ACC112 (cell line): ENCODE results near the gene RERE.
"Not testable (repeated sequence)": the region's sequence is repeated elsewhere in the genome, so short reads cannot be mapped to it uniquely, and the experiment has no call there.

Experiments
- H2AFZ ChIP-seq: fragments of 200-600 bp; sonication (generic); one replicate; pipeline ENCODE4 v1.6.0; 2017; ENCODE audit warnings: antibody characterized with exemption, low read length; ENCODE audit not compliant: unreplicated experiment
- H3K27ac ChIP-seq: fragments of 200-600 bp; sonication (generic); 2 replicates; pipeline ENCODE4 v1.5.1; 2014; ENCODE audit warnings: low read depth, mild to moderate bottlenecking, antibody characterized with exemption, low read length, moderate library complexity
- H3K27me3 ChIP-seq: fragments of 200-600 bp; sonication (generic); 2 replicates; pipeline ENCODE4 v1.6.1; 2014; ENCODE audit warnings: mild to moderate bottlenecking, antibody characterized with exemption, low read length, moderate library complexity, mixed read lengths; ENCODE audit not compliant: insufficient read depth
- H3K36me3 ChIP-seq: fragments of 200-600 bp; sonication (generic); 2 replicates; pipeline ENCODE4 v1.6.1; 2016; ENCODE audit warnings: mild to moderate bottlenecking, antibody characterized with exemption, low read length, moderate library complexity, mixed read lengths; ENCODE audit not compliant: insufficient read depth
- H3K4me1 ChIP-seq: fragments of 200-600 bp; sonication (generic); one replicate; pipeline ENCODE4 v1.6.1; 2016; ENCODE audit warnings: low read length, mixed read lengths; ENCODE audit not compliant: insufficient read depth, unreplicated experiment, control insufficient read depth
- H3K4me3 ChIP-seq: fragments of 200-600 bp; sonication (generic); 2 replicates; pipeline ENCODE4 v1.5.1; 2014; ENCODE audit warnings: mild to moderate bottlenecking, low read depth, low read length
- H3K79me2 ChIP-seq: fragments of 200-600 bp; sonication (generic); one replicate; pipeline ENCODE4 v1.6.0; 2016; ENCODE audit warnings: low read length; ENCODE audit not compliant: control insufficient read depth, unreplicated experiment, insufficient read depth

The RERE gene

DNA sequence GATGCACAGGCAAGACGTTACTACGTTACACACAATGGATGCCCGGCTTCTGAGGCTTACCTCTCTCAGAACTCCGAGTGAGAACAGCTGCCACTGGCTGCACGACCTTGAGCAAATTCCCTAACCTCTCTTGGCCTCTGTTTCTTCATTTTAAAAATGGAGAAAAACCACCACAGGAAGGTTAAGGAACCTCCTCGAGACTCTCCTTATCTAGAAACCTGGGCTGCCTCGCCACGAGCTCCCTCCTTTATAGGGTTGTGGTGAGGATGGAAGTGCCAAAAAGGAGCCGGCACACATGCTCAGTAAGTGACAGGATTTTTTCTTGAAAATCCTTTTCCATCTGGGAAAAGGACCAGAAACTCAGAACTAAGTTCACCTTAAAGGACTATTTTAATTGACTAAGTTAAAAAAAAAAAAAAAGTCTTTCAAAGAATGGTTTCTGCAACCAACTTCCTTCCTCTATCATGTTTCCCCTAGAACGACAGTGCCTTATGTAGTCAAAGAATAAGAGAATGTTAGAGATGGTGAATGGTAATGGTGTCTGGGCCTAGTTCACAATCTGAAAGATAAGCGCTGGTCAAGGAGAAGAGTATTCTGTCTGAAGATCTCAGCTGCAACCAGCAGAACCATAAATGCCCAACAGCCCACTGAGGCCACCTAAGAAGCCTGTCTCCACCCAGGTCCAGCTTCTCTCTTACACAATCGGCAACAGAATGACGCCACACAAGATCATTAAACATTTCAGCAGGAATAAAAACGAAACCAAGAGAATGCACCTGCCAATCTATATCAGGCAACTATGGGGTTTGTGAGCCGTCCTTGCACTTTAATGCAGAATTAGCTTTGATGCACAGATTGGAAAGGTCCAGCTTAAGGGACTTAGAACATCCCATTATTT, 434.6 kb downstream of the RERE start:
- Histone ChIP-seq H3K27me3 (no peaks in the 10 kb centered on the region), H3K27ac (no peak overlapping the region), H3K4me1 (peaks cover 17% of the 10 kb centered on the region), H2AFZ (no peak overlapping the region), H3K36me3 (peaks cover 22% of the 10 kb centered on the region), H3K79me2 (peaks cover 87% of the 10 kb centered on the region), H3K4me3 (no peak overlapping the region)

DNA sequence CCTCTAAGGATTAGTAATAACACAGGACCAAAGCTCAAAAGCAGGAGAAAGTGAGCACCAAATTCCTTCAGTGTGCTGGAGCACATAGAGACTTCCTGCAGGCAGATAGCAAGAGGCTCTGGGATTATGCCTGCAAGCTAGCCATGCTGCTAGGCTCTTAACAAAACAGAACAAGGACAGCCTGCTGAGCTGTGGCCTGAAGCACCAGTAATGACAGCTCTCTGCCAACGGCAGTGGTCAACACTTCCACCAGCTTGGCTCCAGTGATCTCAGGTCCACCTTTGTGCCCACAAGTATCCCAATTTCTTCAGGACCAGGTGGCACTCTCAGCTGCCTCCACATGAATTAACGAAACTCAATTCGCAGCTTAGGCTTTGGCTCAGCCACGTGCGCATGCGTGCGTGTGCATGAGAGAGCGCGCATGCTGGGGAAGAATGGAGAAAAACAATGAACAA, 435.4 kb downstream of the RERE start:
- no peak overlapping the region for H3K27ac ChIP-seq
- no peak overlapping the region for H3K4me3 ChIP-seq
- H3K27me3 ChIP-seq: no peaks in the 10 kb centered on the region
- H2AFZ ChIP-seq: no peak overlapping the region
- peaks cover 15% of the 10 kb centered on the region for H3K4me1 ChIP-seq
- peaks cover 89% of the 10 kb centered on the region for H3K79me2 ChIP-seq
- peaks cover 17% of the 10 kb centered on the region for H3K36me3 ChIP-seq

DNA sequence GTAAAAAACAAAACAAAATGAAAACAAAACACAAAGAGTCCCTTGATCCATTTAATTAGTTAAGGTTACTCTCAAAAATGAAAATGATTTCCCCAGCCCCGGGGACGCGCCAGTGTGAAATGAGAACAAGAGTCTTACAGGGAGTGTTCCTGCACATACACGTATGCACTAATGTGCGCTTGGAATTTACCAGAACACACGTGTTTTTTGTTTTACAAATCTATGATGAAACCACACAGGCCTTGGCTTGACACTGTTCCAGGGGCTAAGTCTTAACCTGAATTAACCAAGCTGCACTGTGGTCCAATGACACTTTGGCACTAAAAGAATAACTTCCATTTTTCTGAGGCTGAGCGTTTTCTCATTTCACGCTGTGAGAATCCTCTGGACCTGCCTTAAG, 435.8 kb downstream of the RERE start:
- Histone ChIP-seq H3K36me3 (peaks cover 17% of the 10 kb centered on the region), H3K27ac (no peak overlapping the region), H2AFZ (no peak overlapping the region), H3K4me1 (peaks cover 15% of the 10 kb centered on the region), H3K79me2 (peaks cover 86% of the 10 kb centered on the region), H3K27me3 (no peaks in the 10 kb centered on the region), H3K4me3 (no peak overlapping the region)

DNA sequence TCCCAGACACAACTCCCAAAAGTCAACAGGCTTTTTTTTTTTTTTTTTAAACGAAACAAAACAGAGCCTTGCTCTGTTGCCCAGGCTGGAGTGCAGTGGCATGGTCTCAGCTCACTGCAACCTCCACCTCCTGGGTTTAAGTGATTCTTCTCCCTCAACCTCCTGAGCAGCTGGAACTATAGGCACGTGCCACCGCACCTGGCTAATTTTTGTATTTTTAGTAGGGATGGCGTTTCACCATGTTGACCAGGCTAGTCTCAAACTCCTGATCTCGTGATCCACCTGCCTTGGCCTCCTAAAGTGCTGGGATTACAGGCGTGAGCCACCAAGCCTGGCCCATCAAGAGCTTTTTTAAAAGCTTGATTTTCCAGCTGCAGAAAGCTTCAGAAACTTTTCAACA, 437.1 kb downstream of the RERE start:
- not testable (repeated sequence) for H3K4me3 ChIP-seq, H3K27me3 ChIP-seq, H2AFZ ChIP-seq, H3K27ac ChIP-seq
- H3K79me2 ChIP-seq: peaks cover 86% of the 10 kb centered on the region
- peaks cover 17% of the 10 kb centered on the region for H3K36me3 ChIP-seq
- peaks cover 15% of the 10 kb centered on the region for H3K4me1 ChIP-seq

DNA sequence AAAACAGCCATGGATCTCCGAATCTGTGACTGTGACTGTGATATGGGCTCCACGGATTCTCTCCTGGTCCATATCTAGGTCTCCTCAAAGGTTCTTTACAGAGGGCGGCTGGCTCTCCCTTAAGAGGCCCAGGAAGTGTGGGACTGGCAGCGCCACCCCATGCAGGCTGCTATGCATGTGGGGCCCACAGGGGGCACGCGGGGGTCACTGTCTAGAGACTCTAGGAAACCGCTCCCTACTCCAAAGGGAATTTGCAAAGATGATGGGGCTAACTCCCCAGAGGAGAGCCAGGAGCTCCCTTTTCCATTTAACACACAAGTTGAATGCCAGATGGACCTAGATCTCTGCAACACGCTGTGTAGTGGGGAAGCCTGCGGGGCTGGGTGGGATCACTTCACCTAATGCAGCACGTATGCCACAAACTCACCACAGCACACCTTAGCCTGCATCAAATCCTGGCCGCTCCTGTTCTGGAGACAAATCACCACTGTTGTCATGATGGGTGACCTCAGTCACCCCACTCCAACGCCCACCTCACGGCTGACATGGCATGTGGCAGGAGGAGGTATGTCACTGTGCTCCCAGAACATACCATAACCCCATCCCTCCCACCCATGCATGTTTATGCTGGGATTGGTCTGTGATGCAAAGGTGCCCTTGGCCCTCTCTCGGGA, 437.8 kb downstream of the RERE start:
- H3K4me3 ChIP-seq: no peak overlapping the region
- no peak overlapping the region for H2AFZ ChIP-seq
- H3K4me1 ChIP-seq: peaks cover 12% of the 10 kb centered on the region
- no peaks in the 10 kb centered on the region for H3K27me3 ChIP-seq
- no peak overlapping the region for H3K27ac ChIP-seq
- peaks cover 83% of the 10 kb centered on the region for H3K79me2 ChIP-seq
- peaks cover 14% of the 10 kb centered on the region for H3K36me3 ChIP-seq

DNA sequence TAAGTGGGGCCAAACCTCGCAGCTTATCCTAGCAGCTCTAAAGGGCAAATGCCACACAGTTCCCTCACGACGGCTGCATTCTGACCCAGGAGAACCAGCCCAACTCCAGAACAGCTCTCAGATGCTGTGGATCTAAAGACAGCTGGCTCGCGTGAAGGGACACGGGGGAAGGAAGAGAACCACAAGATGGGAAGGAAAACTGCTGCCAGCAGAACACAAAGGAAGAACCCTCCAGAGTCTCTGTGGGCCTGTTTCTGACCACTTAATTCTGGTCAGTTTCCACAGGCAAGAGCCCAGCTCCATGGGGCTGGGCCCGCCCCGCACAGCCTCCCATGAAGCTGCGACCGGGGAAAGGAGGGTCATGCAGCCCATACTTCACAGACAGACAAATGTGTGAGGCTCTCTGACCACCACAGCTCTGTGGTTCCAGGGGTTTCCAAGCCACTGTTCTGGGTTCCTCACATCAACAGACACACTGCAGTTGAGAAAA, 438.4 kb downstream of the RERE start:
- peaks cover 12% of the 10 kb centered on the region for H3K4me1 ChIP-seq
- H3K27me3 ChIP-seq: no peaks in the 10 kb centered on the region
- peaks cover 81% of the 10 kb centered on the region for H3K79me2 ChIP-seq
- peak overlapping the region; percentile 19; the same call in 1 of the 2 replicates for H3K27ac ChIP-seq
- peaks cover 14% of the 10 kb centered on the region for H3K36me3 ChIP-seq
- no peak overlapping the region for H2AFZ ChIP-seq
- no peak overlapping the region for H3K4me3 ChIP-seq

DNA sequence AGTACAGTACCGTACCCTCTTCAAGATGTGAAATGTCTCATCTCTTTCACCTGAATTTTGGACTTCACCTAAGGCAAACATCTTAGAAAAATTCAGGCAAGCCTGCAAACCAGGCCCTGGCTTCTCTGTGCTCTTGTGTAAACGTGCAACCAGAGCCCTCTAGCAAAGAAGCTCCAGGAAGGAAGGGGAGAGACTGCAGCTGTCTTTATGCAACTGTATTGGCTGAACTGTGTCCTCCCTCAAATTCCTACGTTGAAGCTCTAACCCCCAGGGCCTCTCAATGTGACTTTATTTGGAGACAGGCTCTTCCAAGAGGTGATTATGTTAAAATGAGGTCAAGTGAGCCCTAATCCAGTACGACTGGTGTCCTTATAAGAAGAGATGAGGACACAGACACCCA, 439.3 kb downstream of the RERE start:
- Histone ChIP-seq H2AFZ (no peak overlapping the region), H3K36me3 (peaks cover 11% of the 10 kb centered on the region), H3K4me1 (peaks cover 19% of the 10 kb centered on the region), H3K27ac (peak overlapping the region; percentile 19; the same call in 1 of the 2 replicates), H3K79me2 (peaks cover 80% of the 10 kb centered on the region), H3K4me3 (no peak overlapping the region), H3K27me3 (no peaks in the 10 kb centered on the region)

DNA sequence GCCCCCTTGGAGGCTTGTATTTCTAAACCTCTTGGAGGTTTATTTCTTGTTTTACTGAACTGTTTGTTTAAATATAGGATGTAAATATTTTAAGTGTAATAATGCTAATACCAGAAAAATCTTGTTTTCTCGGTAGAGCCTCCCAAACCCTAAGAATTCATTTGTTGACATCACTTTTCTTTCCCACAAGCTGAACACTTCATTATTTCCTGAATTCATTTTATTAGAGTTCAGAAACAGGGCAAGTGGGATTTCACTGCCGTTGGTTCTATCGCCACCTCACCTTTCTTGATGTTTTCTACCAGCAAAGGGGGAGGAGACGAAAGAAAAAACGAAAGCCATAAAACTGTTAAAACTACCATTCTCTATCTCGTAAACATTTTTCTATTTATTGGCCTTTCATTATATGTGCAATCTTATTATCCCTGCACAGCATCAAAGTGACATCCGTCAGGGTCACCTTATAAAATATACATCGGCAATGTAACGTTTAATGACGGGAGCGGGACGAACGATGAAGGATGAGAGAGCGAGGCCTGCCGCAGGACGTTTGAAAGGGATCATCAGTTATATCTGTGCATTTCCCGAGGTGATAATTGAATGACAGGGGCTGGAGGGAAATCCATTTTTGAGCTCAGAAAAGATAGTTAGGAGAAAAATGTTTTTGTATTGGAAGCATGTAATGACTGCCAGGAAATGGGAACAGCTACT, 440.0 kb downstream of the RERE start:
- Histone ChIP-seq H3K4me1 (peaks cover 25% of the 10 kb centered on the region), H3K27ac (no peak overlapping the region)

DNA sequence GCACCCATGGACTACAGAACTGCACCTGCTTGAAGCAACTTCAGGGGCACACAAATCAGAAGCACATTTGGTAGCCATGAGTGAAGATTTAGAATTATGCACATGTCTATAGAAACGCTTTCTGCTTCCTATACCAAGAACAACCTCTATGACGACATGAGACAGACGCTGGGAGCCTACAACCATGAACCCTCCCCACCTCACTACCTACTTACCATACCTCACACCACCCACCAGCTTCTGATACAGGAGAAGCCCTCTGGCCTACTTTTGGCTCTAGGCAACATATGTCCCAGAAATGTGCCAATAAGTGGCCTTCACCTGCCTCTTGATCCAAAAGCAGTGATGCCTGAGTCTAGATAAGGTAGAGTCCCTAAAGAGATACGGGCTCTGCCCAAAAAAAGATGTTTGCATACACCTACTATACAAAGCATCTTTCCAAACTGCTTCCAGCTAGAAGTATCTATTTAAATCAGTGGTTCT, 441.0 kb downstream of the RERE start:
- Histone ChIP-seq H3K4me3 (no peak overlapping the region), H3K36me3 (peaks cover 4% of the 10 kb centered on the region; the same call in 1 of the 2 replicates), H3K27me3 (no peaks in the 10 kb centered on the region), H2AFZ (no peak overlapping the region), H3K4me1 (peaks cover 25% of the 10 kb centered on the region), H3K27ac (peak overlapping the region; percentile 40; the same call in 1 of the 2 replicates), H3K79me2 (peaks cover 81% of the 10 kb centered on the region)

More for the DNA sequence above, 440.0 kb downstream of the RERE start:
- Histone ChIP-seq H3K4me3 (no peak overlapping the region), H2AFZ (no peak overlapping the region), H3K79me2 (peaks cover 80% of the 10 kb centered on the region), H3K27me3 (no peaks in the 10 kb centered on the region), H3K36me3 (peaks cover 8% of the 10 kb centered on the region; the same call in 1 of the 2 replicates)

DNA sequence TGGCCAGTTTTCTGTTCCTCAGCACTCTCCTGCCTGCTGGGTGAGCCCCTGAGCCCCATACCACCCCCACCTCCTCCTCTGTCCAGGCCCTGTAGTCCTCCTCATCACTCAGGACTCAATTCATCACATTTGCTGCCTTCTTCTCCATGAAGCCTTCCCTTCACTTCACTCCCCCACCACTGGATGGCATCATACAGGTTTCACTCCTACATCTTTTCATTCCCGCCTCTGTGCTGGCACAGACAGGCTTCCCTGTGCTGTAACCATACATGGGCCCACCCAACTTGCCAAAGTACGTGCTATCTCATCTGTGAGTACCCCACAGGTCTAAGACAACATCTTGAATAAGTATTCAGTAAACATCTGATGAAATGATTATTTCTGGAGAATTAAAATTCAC, 442.6 kb downstream of the RERE start:
- Histone ChIP-seq H3K79me2 (peaks cover 79% of the 10 kb centered on the region), H3K27ac (peak overlapping the region; percentile 91), H3K4me1 (peaks cover 28% of the 10 kb centered on the region), H2AFZ (no peak overlapping the region), H3K27me3 (no peaks in the 10 kb centered on the region), H3K4me3 (no peak overlapping the region), H3K36me3 (no peaks in the 10 kb centered on the region)
